Thymus (tissue), 11 donors: ENCODE measurements around the gene CAST. TPM values are rescaled to one million over a fixed set of nuclear protein-coding genes. Genes with fewer than 3 reads are reported as not detected.

Source experiments
- DNase-seq, 9 donors: peaks; one replicate each; pipeline ENCODE4 v3.0.0-alpha.2; 2013; ENCODE audit warnings: low spot score in 9 of 9, low read depth in 6 of 9, missing footprints in 1 of 9
- H3K27ac ChIP-seq, 2 donors: one replicate each; pipeline ENCODE4 v1.5.1; 2013; ENCODE audit warnings: control low read depth in 1 of 2, low read depth in 1 of 2, low read length in 1 of 2, mild to moderate bottlenecking in 1 of 2, moderate library complexity in 1 of 2
- H3K27me3 ChIP-seq, 2 donors: one replicate each; pipeline ENCODE4 v1.5.1; 2013; ENCODE audit warnings: low read length in 1 of 2; ENCODE audit not compliant: control insufficient read depth in 2 of 2, insufficient read depth in 1 of 2
- H3K36me3 ChIP-seq, 2 donors: one replicate each; pipeline ENCODE4 v1.5.1; 2013; ENCODE audit warnings: low read length in 1 of 2, mild to moderate bottlenecking in 1 of 2, moderate library complexity in 1 of 2; ENCODE audit not compliant: control insufficient read depth in 2 of 2, insufficient read depth in 2 of 2
- H3K4me1 ChIP-seq, 2 donors: one replicate each; pipeline ENCODE4 v1.5.1; 2013; ENCODE audit warnings: low read length in 2 of 2; ENCODE audit not compliant: control insufficient read depth in 2 of 2, insufficient read depth in 2 of 2
- H3K4me3 ChIP-seq, 2 donors: one replicate each; pipeline ENCODE4 v1.5.1; 2013; ENCODE audit warnings: low read length in 2 of 2, control low read depth in 1 of 2, mild to moderate bottlenecking in 1 of 2
- H3K9me3 ChIP-seq, 2 donors: one replicate each; pipeline ENCODE4 v1.5.1; 2013; ENCODE audit warnings: low read length in 1 of 2, mild to moderate bottlenecking in 1 of 2; ENCODE audit not compliant: control insufficient read depth in 2 of 2, insufficient read depth in 1 of 2
- WGBS: extraction: QIAGEN DNeasy Blood & Tissue Kit; methylation state at CpG from one replicate; pipeline ENCODE4 v1.1.7; 2013; 5-methylcytosine and 5-hydroxymethylcytosine counted together
- polyA plus RNA-seq: library from polyadenylated mRNA; stranded (reverse); fragments of 200-250 nt; gene quantifications from one replicate; pipeline ENCODE4 v1.2.3, GENCODE V29; 2013
- total RNA-seq: library from RNA; stranded (reverse); fragments of 120-200 nt; gene quantifications from one replicate; pipeline ENCODE4 v1.2.4, GENCODE V29; 2013
- donor health status: healthy.

The CAST gene
- total and polyA plus RNA-seq, 2 donors: 31.4 to 74.6 TPM

DNA sequence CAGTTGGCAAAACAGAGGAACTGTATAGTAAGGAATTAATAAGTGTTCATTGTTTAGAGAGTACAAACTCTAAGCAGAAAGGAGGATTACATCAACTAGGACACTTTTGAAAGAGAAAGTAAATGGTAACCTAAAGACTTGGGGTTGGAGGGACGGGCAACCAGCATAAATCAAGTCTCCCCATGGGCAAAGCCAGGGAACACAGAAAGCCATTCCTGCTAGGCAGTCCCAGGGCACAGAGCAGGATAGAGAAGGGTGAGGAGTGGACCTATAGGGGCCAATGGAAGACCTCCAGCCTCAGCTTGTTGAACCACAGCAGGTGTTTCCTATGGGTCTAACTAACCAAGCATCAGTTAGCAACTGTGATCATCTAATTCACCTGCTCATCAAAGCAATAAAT lies 154.8 kb downstream of the CAST start:
- 7% methylated on average over 1 of the region's 1 CpG for WGBS
- DNase-seq: peak in 2 of 9 donors; percentile 39 to 62
- H3K36me3 ChIP-seq: no peaks in the 10 kb centered on the region
- H3K4me3 ChIP-seq: peak overlapping the region; percentile 16 to 48
- no peaks in the 10 kb centered on the region for H3K27me3 ChIP-seq
- H3K9me3 ChIP-seq: no peaks in the 10 kb centered on the region
- H3K4me1 ChIP-seq: peaks cover 19 to 34% of the 10 kb centered on the region in 2 donors
- peak overlapping the region; percentile 86 to 89 for H3K27ac ChIP-seq

DNA sequence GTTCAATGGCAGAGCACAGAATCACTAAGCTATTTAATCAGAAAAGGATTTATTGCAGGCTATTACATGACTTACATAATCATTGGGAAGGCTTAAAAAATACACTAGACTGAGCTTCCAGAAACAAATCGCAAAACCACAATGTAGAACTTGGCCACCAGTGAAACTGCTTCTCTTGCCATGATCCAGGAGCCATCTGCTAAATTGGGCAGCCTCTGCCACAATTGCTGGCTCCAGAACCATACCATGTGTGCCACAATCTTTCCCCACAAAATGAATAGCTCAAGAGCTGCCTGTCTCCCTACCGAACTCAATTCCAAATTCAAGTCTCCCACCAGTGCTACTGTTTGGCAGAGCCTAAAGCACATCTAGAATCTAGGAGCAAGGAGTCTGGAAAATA lies 155.3 kb downstream of the CAST start:
- no peaks in the 10 kb centered on the region for H3K27me3 ChIP-seq
- peaks cover 22 to 34% of the 10 kb centered on the region in 2 donors for H3K4me1 ChIP-seq
- no peaks in the 10 kb centered on the region for H3K36me3 ChIP-seq
- no peaks in the 10 kb centered on the region for H3K9me3 ChIP-seq
- H3K4me3 ChIP-seq: peak overlapping the region; percentile 16 to 48
- DNase-seq: no peak
- WGBS: 10% methylated on average over 2 of the region's 2 CpGs
- H3K27ac ChIP-seq: peak overlapping the region; percentile 53 to 86

GRCh38 chr5:96818125-96818788 lies 156.1 kb downstream of the CAST start:
- no peak for DNase-seq
- Histone ChIP-seq H3K4me3 (no peak overlapping the region), H3K27me3 (no peaks in the 10 kb centered on the region), H3K9me3 (no peaks in the 10 kb centered on the region), H3K36me3 (no peaks in the 10 kb centered on the region), H3K4me1 (peaks cover 26 to 41% of the 10 kb centered on the region in 2 donors), H3K27ac (peak overlapping the region in 1 of 2 donors; percentile 86)
- WGBS: 98% methylated on average over 8 of the region's 8 CpGs

- H3K4me3 ChIP-seq: no peak overlapping the region
- no peak for DNase-seq
- peaks cover 22 to 38% of the 10 kb centered on the region in 2 donors for H3K4me1 ChIP-seq
- no peaks in the 10 kb centered on the region for H3K27me3 ChIP-seq
- 98% methylated on average over 4 of the region's 4 CpGs for WGBS
- no peaks in the 10 kb centered on the region for H3K9me3 ChIP-seq
- H3K36me3 ChIP-seq: no peaks in the 10 kb centered on the region
- no peak overlapping the region for H3K27ac ChIP-seq
Measured at GRCh38 chr5:96819806-96820205, 157.6 kb downstream of the CAST start.

GRCh38 chr5:96821260-96821916 lies 159.2 kb downstream of the CAST start:
- WGBS: 16% methylated on average over 2 of the region's 2 CpGs

DNA sequence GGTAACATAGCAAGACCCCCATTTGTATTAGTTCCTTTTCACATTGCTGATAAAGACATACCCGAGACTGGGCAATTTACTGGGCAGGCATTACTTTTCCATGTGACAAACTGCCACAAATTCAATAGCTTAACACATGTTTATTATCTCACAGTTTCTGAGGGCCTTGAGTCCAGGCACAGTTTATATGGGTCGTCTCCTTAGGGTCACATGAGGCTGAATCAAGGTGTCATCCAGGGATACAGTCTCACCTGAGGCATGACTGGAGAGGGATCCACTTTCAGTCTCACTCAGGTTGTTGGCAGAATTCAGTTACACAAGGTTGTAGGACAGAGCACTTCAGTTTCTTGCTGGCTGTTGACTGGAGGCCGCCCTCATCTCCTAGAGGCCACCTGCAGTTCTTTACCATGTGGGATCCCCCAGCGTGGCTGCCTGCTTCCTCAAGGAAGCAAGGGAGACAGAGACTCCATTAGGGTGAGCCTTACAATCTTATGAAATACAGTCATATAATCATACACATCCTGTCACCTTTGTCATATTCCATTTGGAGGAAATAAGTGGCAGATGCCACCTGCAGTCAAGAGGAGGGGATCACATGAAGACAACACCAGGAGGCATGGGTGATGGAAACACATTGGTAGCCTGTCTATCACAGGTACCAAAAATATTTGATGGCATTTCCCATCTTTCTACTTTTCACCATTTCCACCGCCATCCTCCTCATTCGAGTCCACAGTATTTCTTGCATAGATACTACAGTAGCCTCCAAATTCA lies 160.7 kb downstream of the CAST start:
- no peaks in the 10 kb centered on the region for H3K36me3 ChIP-seq
- no peaks in the 10 kb centered on the region for H3K9me3 ChIP-seq
- peak in 3 of 9 donors; percentile 32 to 72 (median 47) for DNase-seq
- H3K4me1 ChIP-seq: peaks cover 13 to 21% of the 10 kb centered on the region in 2 donors
- 82% methylated on average over 6 of the region's 6 CpGs for WGBS
- H3K27ac ChIP-seq: peak overlapping the region; percentile 21 to 23
- no peak overlapping the region for H3K4me3 ChIP-seq
- H3K27me3 ChIP-seq: no peaks in the 10 kb centered on the region

More at GRCh38 chr5:96821260-96821916, 159.2 kb downstream of the CAST start:
- Histone ChIP-seq H3K4me1 (peaks cover 19 to 31% of the 10 kb centered on the region in 2 donors), H3K36me3 (no peaks in the 10 kb centered on the region), H3K9me3 (no peaks in the 10 kb centered on the region), H3K27ac (no peak overlapping the region), H3K4me3 (no peak overlapping the region), H3K27me3 (no peaks in the 10 kb centered on the region)
- no peak for DNase-seq

DNA sequence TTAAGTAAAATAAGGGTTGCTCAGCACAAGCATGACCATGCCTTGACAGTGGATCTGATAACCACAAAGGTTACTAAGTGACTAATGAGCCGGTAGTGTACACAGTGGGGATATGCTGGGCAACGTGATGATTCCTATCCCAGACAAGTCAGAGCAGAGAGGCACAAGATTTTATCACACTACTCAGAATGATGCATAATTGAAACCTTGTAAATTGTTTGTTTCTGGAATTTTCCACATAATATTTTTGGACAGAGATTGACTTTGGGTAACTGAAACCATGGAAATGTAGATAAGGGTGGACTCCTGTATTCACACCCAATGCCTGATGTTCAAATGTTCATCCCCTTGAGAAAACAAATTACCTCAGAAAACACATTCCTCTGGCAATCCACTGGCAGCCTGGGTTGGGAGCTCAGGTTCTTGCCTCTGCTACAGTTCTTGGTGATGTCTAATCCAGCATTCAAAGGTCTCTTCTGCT lies 161.8 kb downstream of the CAST start:
- H3K4me1 ChIP-seq: peaks cover 10 to 14% of the 10 kb centered on the region in 2 donors
- no peaks in the 10 kb centered on the region for H3K9me3 ChIP-seq
- no peaks in the 10 kb centered on the region for H3K27me3 ChIP-seq
- H3K27ac ChIP-seq: peak overlapping the region in 1 of 2 donors; percentile 78
- 92% methylated on average over 2 of the region's 2 CpGs for WGBS
- DNase-seq: no peak
- no peaks in the 10 kb centered on the region for H3K36me3 ChIP-seq
- no peak overlapping the region for H3K4me3 ChIP-seq
